ENCODE results near the gene PLCB1.

PLCB1 gene

DNA sequence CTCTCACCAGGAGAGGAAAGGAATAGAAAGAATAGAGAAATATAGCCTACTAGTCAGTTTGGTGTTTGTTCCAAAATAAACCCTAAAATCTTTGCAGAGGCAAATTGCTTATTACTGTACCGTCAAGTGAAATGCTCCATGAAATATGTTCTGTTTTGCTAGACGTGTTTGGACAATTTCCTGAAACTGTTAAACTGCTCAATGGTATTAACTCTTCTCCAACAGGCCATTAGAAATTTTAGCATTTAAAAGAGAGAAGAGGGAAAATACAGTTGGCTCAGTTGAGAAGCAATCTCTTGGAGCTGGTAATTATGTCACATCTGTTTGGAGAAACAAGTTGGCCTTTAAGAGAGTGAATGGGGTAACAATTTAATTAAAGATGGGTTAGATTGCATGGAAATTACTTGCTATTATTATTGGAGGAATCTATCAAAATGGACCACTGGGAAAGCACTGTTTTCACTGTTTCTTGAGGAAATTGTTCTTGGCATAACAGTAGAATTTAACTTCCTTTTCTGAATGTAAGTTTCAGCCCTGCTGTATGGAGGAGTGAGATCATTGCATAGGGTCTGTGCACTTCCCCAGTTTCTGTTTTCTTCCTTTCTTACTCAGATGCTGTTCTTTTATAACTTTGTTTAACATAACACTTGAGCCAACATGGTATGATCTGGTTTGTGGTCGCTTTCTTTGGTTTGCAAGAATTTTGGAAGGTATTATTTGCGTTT, 373.6 kb downstream of the PLCB1 start:
- no peak for DNase-seq (ENCODE audit: low read depth in 2 of 2)

GRCh38 chr20:8507231-8507630, 375.2 kb downstream of the PLCB1 start:
- no peak for DNase-seq (ENCODE audit: low read depth in 2 of 2)

DNA sequence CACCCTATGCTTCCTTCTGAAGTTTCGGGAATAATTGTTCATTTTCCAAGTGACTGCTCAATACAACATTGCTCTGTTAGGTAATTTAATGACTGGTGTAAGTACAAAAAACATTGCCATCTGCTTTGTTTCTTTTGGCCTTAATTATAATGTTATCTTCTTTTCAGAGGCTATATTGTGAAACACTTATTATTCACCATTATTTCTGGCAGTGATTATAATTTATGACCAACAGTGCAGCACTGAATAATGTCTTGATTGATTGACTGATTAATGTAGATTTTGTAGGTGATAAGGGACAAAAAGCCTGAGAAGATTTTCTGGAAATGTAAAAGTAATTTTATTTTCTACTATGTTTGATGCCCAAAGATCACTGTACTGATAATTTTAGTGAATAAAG, 377.7 kb downstream of the PLCB1 start:
- DNase-seq (ENCODE audit: low read depth in 2 of 2) = no peak

DNA sequence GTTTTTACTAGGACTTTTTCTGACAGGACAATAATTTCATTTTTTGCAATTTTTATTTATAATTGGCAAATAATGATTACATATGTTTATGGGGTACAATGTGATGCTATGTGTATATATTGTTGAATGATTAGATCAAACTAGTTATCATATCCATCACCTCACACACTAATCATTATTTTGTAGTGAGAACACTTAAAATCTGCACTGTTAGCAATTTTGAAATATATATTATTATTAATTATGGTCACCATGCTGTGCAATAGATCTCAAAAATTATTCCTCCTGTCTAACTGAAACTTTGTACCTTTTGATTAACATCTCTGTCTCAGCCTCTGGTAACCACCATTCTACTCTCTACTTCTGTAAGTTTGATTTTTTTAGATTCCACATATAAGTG, 378.7 kb downstream of the PLCB1 start:
- DNase-seq (ENCODE audit: low read depth in 2 of 2) = no peak

- no peak for DNase-seq (ENCODE audit: low read depth in 2 of 2)
These were observed 379.9 kb downstream of the PLCB1 start for GRCh38 chr20:8512003-8512402.

DNA sequence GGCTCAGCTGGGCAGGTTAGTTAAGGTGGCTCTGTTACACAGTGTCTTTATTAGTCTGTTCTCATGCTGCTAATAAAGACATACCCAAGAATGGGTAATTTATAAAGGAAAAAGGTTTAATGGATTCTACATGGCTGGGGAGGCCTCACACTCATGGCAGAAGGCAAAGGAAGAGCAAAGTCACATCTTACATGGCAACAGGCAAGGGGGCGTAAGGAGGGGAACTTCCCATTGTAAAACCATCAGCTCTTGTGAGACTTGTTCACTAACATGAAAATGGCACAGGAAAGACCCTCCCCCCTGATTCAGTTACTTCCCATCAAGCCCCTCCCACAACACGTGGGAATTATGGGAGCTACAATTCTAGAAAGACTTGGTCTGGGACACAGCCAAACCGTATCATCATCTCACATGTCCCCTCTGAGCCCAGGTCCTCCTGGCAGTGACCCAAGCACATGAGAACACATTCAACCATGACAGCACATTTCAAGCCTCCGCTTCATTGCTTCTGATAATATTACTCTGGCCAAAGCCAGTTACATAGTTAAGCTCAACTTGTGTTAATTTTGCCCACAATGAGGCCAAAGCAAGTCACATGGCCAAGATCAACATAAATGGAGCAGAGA, 383.9 kb downstream of the PLCB1 start:
- DNase-seq (ENCODE audit: low read depth in 2 of 2) = no peak

DNA sequence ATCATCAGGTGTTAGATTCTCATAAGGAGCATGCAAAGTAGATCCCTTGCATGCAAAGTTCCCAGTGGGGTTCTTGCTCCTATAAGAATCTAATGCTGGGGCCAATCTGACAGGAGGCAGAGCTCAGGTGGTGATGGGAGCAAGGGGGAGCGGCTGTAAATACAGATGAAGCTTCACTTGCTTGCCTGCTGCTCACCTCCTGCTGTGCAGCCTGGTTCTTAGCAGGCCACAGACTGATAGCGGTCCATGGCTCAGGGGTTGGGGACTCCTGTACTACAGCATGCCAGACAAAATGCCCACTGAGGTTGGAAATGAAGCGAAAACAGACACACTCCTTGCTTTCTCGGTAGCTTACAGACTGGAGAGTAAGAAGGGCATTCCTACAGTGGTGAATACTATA, 386.8 kb downstream of the PLCB1 start:
- no peak for DNase-seq (ENCODE audit: low read depth in 2 of 2)

DNA sequence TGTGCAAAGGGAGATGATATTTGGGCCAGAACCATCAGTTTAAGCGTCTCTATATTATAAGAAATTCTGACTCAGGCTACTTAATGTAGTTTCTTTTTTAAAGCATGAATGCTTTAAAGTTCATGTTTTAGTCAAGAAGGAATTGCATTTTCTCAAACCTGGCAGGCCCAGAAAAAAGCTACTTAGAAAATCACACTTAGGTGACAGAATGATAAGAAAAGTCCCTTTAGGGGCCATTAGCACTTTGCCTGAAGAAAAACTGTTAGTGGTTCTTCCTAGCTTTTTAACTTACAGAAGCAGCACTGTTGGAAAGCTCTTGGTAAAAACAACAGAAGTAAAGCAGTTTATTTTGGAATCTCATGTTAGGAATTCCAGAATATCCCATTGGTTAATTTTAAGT, 387.8 kb downstream of the PLCB1 start:
- no peak for DNase-seq (ENCODE audit: low read depth in 2 of 2)

GRCh38 chr20:8522168-8522567, 390.1 kb downstream of the PLCB1 start:
- no peak for DNase-seq (ENCODE audit: low read depth in 2 of 2)

DNA sequence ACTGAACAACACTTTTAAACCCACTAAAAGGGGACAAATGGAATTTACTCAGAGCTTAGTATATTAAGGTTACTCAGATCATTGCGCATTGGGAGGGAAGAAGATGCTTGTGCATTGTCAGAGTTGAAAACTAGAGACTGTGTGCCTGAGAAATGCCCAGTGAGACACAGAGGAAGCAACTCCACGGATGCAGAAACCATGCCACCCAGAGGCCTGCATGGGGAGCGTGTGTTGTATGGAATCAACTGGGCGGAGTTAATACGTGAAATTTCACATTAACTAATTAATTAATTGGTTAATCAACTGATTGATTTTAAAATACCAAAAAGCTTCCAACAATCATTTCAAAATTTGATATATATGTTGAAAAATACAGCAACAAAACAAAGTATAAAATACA, 391.6 kb downstream of the PLCB1 start:
- DNase-seq (ENCODE audit: low read depth in 2 of 2) = no peak

- no peak for DNase-seq (ENCODE audit: low read depth in 2 of 2)
These were observed 392.3 kb downstream of the PLCB1 start for GRCh38 chr20:8524101-8525016.

GRCh38 chr20:8525017-8525343, 392.9 kb downstream of the PLCB1 start:
- DNase-seq (ENCODE audit: low read depth in 2 of 2) = no peak

- no peak for DNase-seq (ENCODE audit: low read depth in 2 of 2)
These were observed 394.5 kb downstream of the PLCB1 start for GRCh38 chr20:8526610-8527009.

GRCh38 chr20:8527998-8528723, 396.1 kb downstream of the PLCB1 start:
- no peak for DNase-seq (ENCODE audit: low read depth in 2 of 2)

DNA sequence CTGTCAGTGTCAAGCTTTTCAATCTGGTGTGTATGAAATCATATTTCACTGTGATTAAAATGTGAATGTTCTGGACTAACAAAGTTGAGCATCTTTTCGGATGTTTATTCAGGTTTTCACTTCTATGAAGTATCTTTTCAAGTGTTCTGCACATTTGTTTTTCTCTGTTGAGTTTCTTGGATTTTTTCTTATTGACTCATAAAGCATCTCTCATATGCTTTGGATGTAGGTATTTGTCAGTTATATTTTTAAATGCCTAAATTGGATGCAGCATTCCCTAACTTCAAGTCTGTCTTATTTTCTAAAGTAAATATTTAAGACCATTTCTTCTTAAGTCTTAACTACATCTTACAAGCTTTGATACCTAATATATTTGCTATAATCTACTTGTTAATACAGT, 398.0 kb downstream of the PLCB1 start:
- DNase-seq (ENCODE audit: low read depth in 2 of 2) = no peak

DNA sequence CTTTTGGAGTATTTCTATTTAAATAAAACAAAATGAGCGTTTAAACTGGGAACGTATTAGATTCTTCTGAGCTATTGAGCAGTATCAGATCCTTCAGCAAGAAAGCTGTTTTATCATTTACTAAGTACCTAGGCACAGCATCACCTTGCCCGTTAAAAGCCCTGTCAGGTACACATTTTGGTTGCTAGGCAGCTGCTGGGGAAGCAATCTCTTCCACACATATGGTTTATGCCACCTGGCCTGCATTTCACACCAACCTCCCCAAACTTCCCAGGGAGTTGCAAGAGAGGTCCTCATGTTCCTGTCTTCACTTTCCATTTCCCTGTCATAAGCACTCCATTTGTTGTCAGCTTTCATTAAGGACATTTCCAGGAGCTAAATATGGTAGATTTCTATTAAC, 400.1 kb downstream of the PLCB1 start:
- DNase-seq (ENCODE audit: low read depth in 2 of 2) = no peak

- no peak for DNase-seq (ENCODE audit: low read depth in 2 of 2)
These were observed 402.5 kb downstream of the PLCB1 start for GRCh38 chr20:8534368-8535160.

GRCh38 chr20:8535403-8536261, 403.6 kb downstream of the PLCB1 start:
- DNase-seq (ENCODE audit: low read depth in 2 of 2) = no peak

DNA sequence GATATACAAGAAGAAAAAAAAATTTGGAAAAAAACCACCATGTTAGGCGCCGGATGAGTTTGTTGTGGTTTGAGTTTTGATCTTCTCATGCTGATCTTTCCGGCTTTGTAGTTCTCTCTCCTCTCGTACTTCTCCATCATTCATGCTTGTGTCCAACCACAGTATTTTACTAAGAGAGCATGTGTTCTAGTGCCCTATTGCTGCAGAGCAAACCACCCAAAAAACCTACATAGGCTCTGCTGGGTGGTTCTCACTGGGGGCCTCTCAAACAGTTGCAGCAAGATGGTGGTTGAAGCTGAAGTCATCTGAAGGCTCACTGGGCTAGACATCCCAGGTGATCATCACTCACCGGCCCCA, 404.2 kb downstream of the PLCB1 start:
- no peak for DNase-seq (ENCODE audit: low read depth in 2 of 2)

DNA sequence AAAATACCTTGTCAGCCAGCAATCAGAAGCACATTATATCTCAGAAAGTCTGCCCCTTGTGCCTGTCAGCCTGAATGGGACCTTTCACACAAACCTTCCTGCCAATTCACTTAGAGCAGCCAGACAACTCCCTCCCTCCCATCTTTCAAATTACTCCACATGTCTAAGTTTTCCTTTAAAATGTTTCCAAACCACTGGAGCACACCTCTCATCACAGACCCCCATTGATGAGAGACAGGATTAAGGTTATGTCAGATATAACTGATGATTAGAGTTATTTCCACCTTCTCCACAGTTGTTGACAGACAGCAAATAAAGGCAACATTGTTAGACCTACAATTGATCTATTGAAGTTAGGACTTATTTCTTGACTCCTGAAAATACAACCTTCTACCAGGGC, 408.4 kb downstream of the PLCB1 start:
- no peak for DNase-seq (ENCODE audit: low read depth in 2 of 2)

DNA sequence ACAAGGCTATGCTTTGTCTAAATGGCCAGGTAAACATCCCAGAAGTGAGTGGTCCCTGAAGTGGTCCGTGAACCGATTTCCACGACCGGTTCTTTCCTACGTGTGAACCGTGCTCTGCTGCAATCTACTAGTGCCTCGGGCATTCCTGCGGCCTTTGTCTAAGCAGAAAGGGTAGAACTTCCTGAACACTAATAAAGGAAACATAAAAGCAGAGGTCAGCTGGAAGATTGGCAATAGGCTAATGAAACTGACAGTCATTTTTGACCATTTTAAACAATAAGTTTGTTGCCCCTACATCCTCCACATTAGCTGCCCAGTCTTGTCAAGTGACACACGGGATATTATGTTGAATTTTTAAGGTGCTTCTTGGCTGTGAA, 410.0 kb downstream of the PLCB1 start:
- no peak for DNase-seq (ENCODE audit: low read depth in 2 of 2)

Data from stimulated activated CD8-positive, alpha-beta memory T cell treated with anti-CD3 and anti-CD28 coated beads, Interleukin-7, amount 100 ng/mL, for 4 hours (primary cell).